GM19238 (cell line): ENCODE results near the gene SLC6A4.

Experiments used
- DNase-seq: peaks from one replicate; pipeline ENCODE4 v3.0.0; 2011; ENCODE audit warnings: low spot score; ENCODE audit not compliant: insufficient read length

SLC6A4 gene

GRCh38 chr17:30235386-30236296 lies at the start of gene SLC6A4:
TSS of gene SLC6A4 (minus strand) at chr17:30235697. CDS start at chr17:30221958, 13,739 bp downstream.
- DNase-seq, result no peak

GRCh38 chr17:30279156-30279555 lies 43.7 kb upstream of the SLC6A4 start:
- no peak for DNase-seq

GRCh38 chr17:30278032-30278431 lies 42.5 kb upstream of the SLC6A4 start:
- no peak for DNase-seq

GRCh38 chr17:30275911-30276310 lies 40.4 kb upstream of the SLC6A4 start:
- no peak for DNase-seq

GRCh38 chr17:30274887-30275286 lies 39.4 kb upstream of the SLC6A4 start:
- DNase-seq, result no peak

- no peak for DNase-seq
Observed at GRCh38 chr17:30273373-30273772, 37.9 kb upstream of the SLC6A4 start.

GRCh38 chr17:30271102-30271501 lies 35.6 kb upstream of the SLC6A4 start:
- no peak for DNase-seq

- DNase-seq, result no peak
Observed at GRCh38 chr17:30267625-30268024, 32.1 kb upstream of the SLC6A4 start.

- DNase-seq, result no peak
Observed at GRCh38 chr17:30263552-30264333, 28.2 kb upstream of the SLC6A4 start.

GRCh38 chr17:30256756-30257506 lies 21.4 kb upstream of the SLC6A4 start:
- no peak for DNase-seq

- no peak for DNase-seq
Observed at GRCh38 chr17:30254150-30254549, 18.7 kb upstream of the SLC6A4 start.

GRCh38 chr17:30253312-30253711 lies 17.8 kb upstream of the SLC6A4 start:
- DNase-seq, result no peak

GRCh38 chr17:30251931-30252330 lies 16.4 kb upstream of the SLC6A4 start:
- DNase-seq, result no peak

- no peak for DNase-seq
Observed at GRCh38 chr17:30249460-30249859, 14.0 kb upstream of the SLC6A4 start.

- DNase-seq, result no peak
Observed at GRCh38 chr17:30248786-30249185, 13.3 kb upstream of the SLC6A4 start.

GRCh38 chr17:30246460-30246859 lies 11.0 kb upstream of the SLC6A4 start:
- no peak for DNase-seq

GRCh38 chr17:30244853-30245385 lies 9.4 kb upstream of the SLC6A4 start:
- DNase-seq, result no peak

- DNase-seq, result no peak
Observed at GRCh38 chr17:30243568-30243967, 8.1 kb upstream of the SLC6A4 start.

- no peak for DNase-seq
Observed at GRCh38 chr17:30243002-30243401, 7.5 kb upstream of the SLC6A4 start.

GRCh38 chr17:30241051-30241450 lies 5.6 kb upstream of the SLC6A4 start:
- DNase-seq, result no peak

GRCh38 chr17:30240177-30240576 lies 4.7 kb upstream of the SLC6A4 start:
- no peak for DNase-seq
